MM.1S (cell line): Measurements from ENCODE around the gene GNAS-AS1.

Experiments
- DNase-seq: peaks from one replicate; pipeline ENCODE4 v3.0.0-alpha.2; 2015
- H2AFZ ChIP-seq: fragments of 300-600 bp; sonication (generic); 2 replicates; pipeline ENCODE4 v1.6.0; 2016; ENCODE audit warnings: antibody characterized with exemption, low read length
- H3F3A ChIP-seq: fragments of 300-600 bp; sonication (generic); 2 replicates; pipeline ENCODE4 v1.6.1; 2016; ENCODE audit warnings: mild to moderate bottlenecking, antibody characterized with exemption, low read length, moderate library complexity, mixed read lengths; ENCODE audit not compliant: insufficient read depth
- H3K27ac ChIP-seq: fragments of 300-600 bp; sonication (generic); 2 replicates; pipeline ENCODE4 v1.5.1; 2016; ENCODE audit warnings: mild to moderate bottlenecking, low read length
- H3K27me3 ChIP-seq: fragments of 300-600 bp; sonication (generic); replicated peaks from 2 replicates; pipeline ENCODE4 v1.6.0; 2016; ENCODE audit warnings: low read length; ENCODE audit not compliant: insufficient read depth
- H3K36me3 ChIP-seq: fragments of 300-600 bp; sonication (generic); replicated peaks from 2 replicates; pipeline ENCODE4 v1.6.1; 2016; ENCODE audit warnings: mild to moderate bottlenecking, low read length, mixed read lengths; ENCODE audit not compliant: insufficient read depth
- H3K4me1 ChIP-seq: fragments of 300-600 bp; sonication (generic); 2 replicates; pipeline ENCODE4 v1.6.1; 2016; ENCODE audit warnings: low read length, mixed read lengths
- H3K4me2 ChIP-seq: fragments of 300-600 bp; sonication (generic); 2 replicates; pipeline ENCODE4 v1.6.0; 2016; ENCODE audit warnings: low read depth, low read length
- H3K4me3 ChIP-seq: fragments of 300-600 bp; sonication (generic); 2 replicates; pipeline ENCODE4 v1.5.1; 2016; ENCODE audit warnings: low read length, mixed read lengths
- H3K79me2 ChIP-seq: fragments of 300-600 bp; sonication (generic); 2 replicates; pipeline ENCODE4 v1.6.1; 2016; ENCODE audit warnings: mixed run types, low read length, mixed read lengths
- H3K9ac ChIP-seq: fragments of 300-600 bp; sonication (generic); 2 replicates; pipeline ENCODE4 v1.6.1; 2016; ENCODE audit warnings: low read length, mixed read lengths
- H3K9me2 ChIP-seq: fragments of 300-600 bp; sonication (generic); replicated peaks from 2 replicates; pipeline ENCODE4 v1.6.1; 2016; ENCODE audit warnings: mild to moderate bottlenecking, low read length, mixed read lengths; ENCODE audit not compliant: insufficient read depth
- H3K9me3 ChIP-seq: fragments of 300-600 bp; sonication (generic); replicated peaks from 2 replicates; pipeline ENCODE4 v1.6.1; 2016; ENCODE audit warnings: mild to moderate bottlenecking, low read length, mixed read lengths; ENCODE audit not compliant: insufficient read depth
- H4K20me1 ChIP-seq: fragments of 300-600 bp; sonication (generic); 2 replicates; pipeline ENCODE4 v1.6.1; 2016; ENCODE audit warnings: mild to moderate bottlenecking, low read length, moderate library complexity, mixed read lengths; ENCODE audit not compliant: insufficient read depth
- EZH2 ChIP-seq: fragments of 300-600 bp; sonication (generic); optimal IDR thresholded peaks from 2 replicates; pipeline ENCODE3; 2017; ENCODE audit warnings: low read depth, mild to moderate bottlenecking, antibody characterized with exemption, low read length, mixed read lengths
- EZH2phosphoT487 ChIP-seq: fragments of 300-600 bp; sonication (generic); IDR thresholded peaks from 2 replicates; pipeline ENCODE4 v1.6.1; 2018; ENCODE audit warnings: antibody characterized with exemption, low read length
- TF ChIP-seq, protein P1 (sequence below): fragments of 300-600 bp; sonication (generic); IDR thresholded peaks from 2 replicates; pipeline ENCODE4 v1.5.1; 2016; ENCODE audit warnings: antibody characterized with exemption, low read length, mixed read lengths

Gene GNAS-AS1

DNA sequence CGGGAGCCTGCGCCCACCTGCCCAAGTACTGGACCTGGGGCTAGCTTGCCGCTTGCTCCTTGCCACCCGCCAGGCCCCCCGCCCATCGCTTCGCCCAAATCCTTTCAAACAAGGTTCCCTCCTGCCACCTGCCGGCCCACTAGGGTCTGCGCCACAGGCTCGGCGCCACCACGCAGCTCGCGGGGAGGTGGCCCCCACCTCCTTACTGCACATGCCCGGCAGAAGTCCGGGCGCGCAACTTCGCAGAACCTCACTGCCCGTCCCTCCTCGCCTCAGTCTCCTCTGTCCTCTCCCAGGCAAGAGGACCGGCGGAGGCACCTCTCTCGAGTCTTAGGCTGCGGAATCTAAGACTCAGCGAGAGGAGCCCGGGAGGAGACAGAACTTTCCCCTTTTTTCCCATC is 11.2 kb downstream of the GNAS-AS1 start:
- peaks cover 70% of the 10 kb centered on the region for H3K27me3 ChIP-seq
- no peaks in the 10 kb centered on the region for H3K36me3 ChIP-seq
- no peak overlapping the region for H2AFZ ChIP-seq

GRCh38 chr20:58838174-58838573 is 12.5 kb downstream of the GNAS-AS1 start:
- Histone ChIP-seq H3K4me2 (no peak overlapping the region), H3K9me2 (no peaks in the 10 kb centered on the region), H4K20me1 (no peaks in the 10 kb centered on the region), H3K79me2 (no peaks in the 10 kb centered on the region), H3K4me1 (no peaks in the 10 kb centered on the region), H3K27me3 (peaks cover 66% of the 10 kb centered on the region), H3K9me3 (no peaks in the 10 kb centered on the region), H3K4me3 (no peak overlapping the region), H3K27ac (no peak overlapping the region), H3K9ac (no peak overlapping the region), H3F3A (no peaks in the 10 kb centered on the region), H3K36me3 (no peaks in the 10 kb centered on the region), H2AFZ (no peak overlapping the region)
- DNase-seq = no peak
- TF ChIP-seq EZH2phosphoT487 = no peak
- TF ChIP-seq, protein P1, sequence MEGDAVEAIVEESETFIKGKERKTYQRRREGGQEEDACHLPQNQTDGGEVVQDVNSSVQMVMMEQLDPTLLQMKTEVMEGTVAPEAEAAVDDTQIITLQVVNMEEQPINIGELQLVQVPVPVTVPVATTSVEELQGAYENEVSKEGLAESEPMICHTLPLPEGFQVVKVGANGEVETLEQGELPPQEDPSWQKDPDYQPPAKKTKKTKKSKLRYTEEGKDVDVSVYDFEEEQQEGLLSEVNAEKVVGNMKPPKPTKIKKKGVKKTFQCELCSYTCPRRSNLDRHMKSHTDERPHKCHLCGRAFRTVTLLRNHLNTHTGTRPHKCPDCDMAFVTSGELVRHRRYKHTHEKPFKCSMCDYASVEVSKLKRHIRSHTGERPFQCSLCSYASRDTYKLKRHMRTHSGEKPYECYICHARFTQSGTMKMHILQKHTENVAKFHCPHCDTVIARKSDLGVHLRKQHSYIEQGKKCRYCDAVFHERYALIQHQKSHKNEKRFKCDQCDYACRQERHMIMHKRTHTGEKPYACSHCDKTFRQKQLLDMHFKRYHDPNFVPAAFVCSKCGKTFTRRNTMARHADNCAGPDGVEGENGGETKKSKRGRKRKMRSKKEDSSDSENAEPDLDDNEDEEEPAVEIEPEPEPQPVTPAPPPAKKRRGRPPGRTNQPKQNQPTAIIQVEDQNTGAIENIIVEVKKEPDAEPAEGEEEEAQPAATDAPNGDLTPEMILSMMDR = no peak
- no peak for TF ChIP-seq EZH2

More for the DNA sequence above, 11.2 kb downstream of the GNAS-AS1 start:
- Histone ChIP-seq H3F3A (no peaks in the 10 kb centered on the region), H3K4me1 (no peaks in the 10 kb centered on the region), H3K79me2 (no peaks in the 10 kb centered on the region), H3K9me2 (no peaks in the 10 kb centered on the region), H3K9ac (no peak overlapping the region), H3K27ac (no peak overlapping the region), H3K4me2 (no peak overlapping the region), H3K4me3 (no peak overlapping the region), H3K9me3 (no peaks in the 10 kb centered on the region), H4K20me1 (no peaks in the 10 kb centered on the region)
- TF ChIP-seq, protein P1 = peak; percentile 33
- no peak for TF ChIP-seq EZH2phosphoT487
- no peak for DNase-seq

DNA sequence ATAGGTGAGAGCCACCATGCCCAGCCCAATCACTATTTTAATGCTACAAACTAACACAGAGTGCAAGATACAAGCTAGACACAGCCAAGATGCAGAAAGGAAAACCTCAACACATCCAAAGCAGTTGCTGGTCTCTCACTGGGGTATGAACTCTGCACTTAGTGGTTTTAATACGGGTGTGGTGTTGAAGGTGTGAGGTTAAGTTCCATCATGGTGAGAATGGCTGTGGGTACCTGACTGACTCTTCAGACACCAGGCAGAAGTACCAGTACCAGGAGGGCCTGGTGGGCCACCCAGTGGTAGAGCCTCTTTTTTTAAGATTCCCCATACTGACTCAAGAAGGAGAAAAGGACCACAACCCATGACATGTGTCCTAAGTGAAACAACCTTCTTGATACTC is 13.0 kb downstream of the GNAS-AS1 start:
- no peak overlapping the region for H3K9ac ChIP-seq
- no peaks in the 10 kb centered on the region for H3K9me3 ChIP-seq
- H3K4me2 ChIP-seq = no peak overlapping the region
- H4K20me1 ChIP-seq = no peaks in the 10 kb centered on the region
- no peak overlapping the region for H2AFZ ChIP-seq
- no peaks in the 10 kb centered on the region for H3F3A ChIP-seq
- no peak for DNase-seq
- no peaks in the 10 kb centered on the region for H3K9me2 ChIP-seq
- no peak overlapping the region for H3K27ac ChIP-seq
- H3K27me3 ChIP-seq = peaks cover 70% of the 10 kb centered on the region
- no peaks in the 10 kb centered on the region for H3K79me2 ChIP-seq
- H3K4me1 ChIP-seq = no peaks in the 10 kb centered on the region
- TF ChIP-seq EZH2 (no peak), EZH2phosphoT487 (no peak)
- TF ChIP-seq, protein P1 = no peak
- no peak overlapping the region for H3K4me3 ChIP-seq
- H3K36me3 ChIP-seq = no peaks in the 10 kb centered on the region
